ENCODE measurements around the gene CCDC33.

CCDC33 gene

DNA sequence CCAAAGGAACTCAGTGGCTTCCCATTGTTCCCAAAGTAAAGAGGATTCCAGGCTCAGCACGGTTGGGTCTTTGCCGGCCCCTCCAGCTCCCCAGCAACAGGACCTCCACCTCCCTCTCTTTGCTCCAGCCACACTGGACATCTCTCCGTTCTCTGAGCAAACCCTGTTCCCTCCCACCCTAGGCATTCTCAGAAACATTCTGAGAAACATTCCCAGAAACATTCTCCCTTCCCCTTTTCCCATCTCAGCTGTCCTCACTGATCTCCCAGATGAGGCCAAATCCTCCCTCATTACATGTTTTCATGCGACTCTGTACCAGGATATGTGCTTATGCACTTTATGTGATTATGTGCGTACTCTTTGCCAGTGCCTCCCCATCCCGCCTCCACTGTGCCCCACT, 14.1 kb downstream of the CCDC33 start:
- 87% methylated on average over 6 of the region's 6 CpGs for WGBS
- Histone ChIP-seq H3K23ac (ENCODE audit: low read length in 2 of 2) (no peak overlapping the region), H3K4me1 (ENCODE audit: control insufficient read depth, insufficient read depth, low read depth, low read length) (peaks cover 10% of the 10 kb centered on the region), H3K4me3 (ENCODE audit: insufficient read depth in 1 of 2, low read depth in 1 of 2, low read length in 2 of 2) (no peak overlapping the region), H3K79me1 (replicated peaks; ENCODE audit: low read length, poor library complexity, severe bottlenecking) (no peaks in the 10 kb centered on the region), H4K8ac (ENCODE audit: low read length) (no peak overlapping the region), H3K9ac (ENCODE audit: low read length) (no peak overlapping the region), H3K27me3 (ENCODE audit: control insufficient read depth in 1 of 2, insufficient read depth in 1 of 2, low read length in 2 of 2) (peaks cover 26 to 40% of the 10 kb centered on the region in 2 experiments), H3K14ac (ENCODE audit: low read length in 2 of 2) (no peak overlapping the region), H2BK5ac (ENCODE audit: low read depth, low read length, poor library complexity, severe bottlenecking) (no peak overlapping the region), H3K27ac (ENCODE audit: low read length, poor library complexity, severe bottlenecking) (no peak overlapping the region), H2BK15ac (ENCODE audit: low read depth, poor library complexity, severe bottlenecking) (no peak overlapping the region), H3K9me3 (ENCODE audit: control insufficient read depth, low read length) (no peaks in the 10 kb centered on the region), H4K91ac (ENCODE audit: low read length) (no peak overlapping the region), H2AFZ (ENCODE audit: low read depth, low read length) (no peak overlapping the region), H2AK5ac (ENCODE audit: low read length, severe bottlenecking) (no peak overlapping the region), H3K4ac (ENCODE audit: low read depth in 1 of 2, low read length in 2 of 2) (no peak overlapping the region), H3K4me2 (ENCODE audit: low read length, poor library complexity, severe bottlenecking) (no peak overlapping the region), H2BK120ac (ENCODE audit: low read depth, low read length) (no peak overlapping the region), H2BK12ac (ENCODE audit: low read length in 2 of 2) (no peak overlapping the region), H3K18ac (ENCODE audit: low read depth in 1 of 2, low read length in 2 of 2) (no peak overlapping the region), H3K36me3 (ENCODE audit: control insufficient read depth in 1 of 2, insufficient read depth in 2 of 2, low read depth in 1 of 2, low read length in 2 of 2) (no peaks in the 10 kb centered on the region)
- DNase-seq = no peak

DNA sequence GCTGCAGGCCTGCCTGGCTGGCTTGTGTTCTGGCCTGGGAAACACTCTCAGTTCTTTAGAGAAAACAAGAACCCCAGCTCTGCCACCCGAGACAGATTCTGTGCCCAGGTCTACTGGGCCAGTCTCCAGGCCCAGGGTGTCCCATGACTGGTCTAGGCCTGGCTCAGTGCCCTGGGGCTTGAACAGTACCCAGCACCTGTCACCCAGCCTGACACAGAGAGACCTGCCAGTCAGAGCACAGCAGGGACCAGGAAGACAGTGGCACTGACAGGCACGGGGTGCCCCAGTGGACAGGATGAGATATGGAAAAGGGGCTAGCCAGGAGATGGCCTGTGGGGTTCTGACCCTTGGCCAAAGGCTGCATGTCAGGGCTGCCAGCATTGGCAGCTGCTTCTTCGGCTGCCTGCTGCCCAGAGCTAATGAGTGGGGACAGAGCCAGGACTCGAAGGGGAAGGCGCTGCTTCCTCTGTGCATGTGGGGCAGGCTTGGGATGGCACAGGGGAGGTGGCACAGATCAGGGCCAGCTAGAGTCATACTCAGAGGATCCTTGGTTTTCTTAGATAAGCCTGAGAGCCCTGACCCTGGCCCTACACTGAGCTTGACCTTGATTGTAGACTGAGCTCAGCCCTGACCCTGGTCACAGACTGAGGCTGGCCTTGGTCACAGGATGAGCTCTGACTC, 15.1 kb downstream of the CCDC33 start:
- H3K4me1 ChIP-seq (ENCODE audit: control insufficient read depth, insufficient read depth, low read depth, low read length) = peaks cover 5% of the 10 kb centered on the region

DNA sequence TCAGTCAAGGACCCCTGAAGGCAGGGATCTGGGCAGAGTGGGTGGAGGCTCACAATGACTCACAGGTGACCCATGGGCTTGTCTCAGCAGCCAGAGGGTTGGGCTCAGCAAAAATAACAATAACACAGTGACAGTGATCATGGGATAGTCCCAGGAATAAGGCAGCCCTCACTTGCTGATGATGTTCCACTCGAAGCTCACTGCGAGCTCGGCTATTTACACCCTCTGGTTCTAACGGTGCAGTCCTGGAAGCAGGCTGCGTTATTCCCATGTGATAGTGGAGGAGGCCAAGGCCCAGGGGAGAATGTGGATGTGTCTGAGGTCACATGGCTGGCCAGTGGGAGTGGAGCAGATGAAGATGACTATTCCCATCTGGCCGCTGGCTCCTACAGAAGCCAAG, 16.2 kb downstream of the CCDC33 start:
- DNase-seq = no peak
- Histone ChIP-seq H3K27ac (ENCODE audit: low read length, poor library complexity, severe bottlenecking) (no peak overlapping the region), H3K27me3 (ENCODE audit: control insufficient read depth in 1 of 2, insufficient read depth in 1 of 2, low read length in 2 of 2) (peaks cover 34 to 48% of the 10 kb centered on the region in 2 experiments), H3K4me3 (ENCODE audit: insufficient read depth in 1 of 2, low read depth in 1 of 2, low read length in 2 of 2) (no peak overlapping the region), H3K4me2 (ENCODE audit: low read length, poor library complexity, severe bottlenecking) (no peak overlapping the region), H3K18ac (ENCODE audit: low read depth in 1 of 2, low read length in 2 of 2) (no peak overlapping the region), H3K14ac (ENCODE audit: low read length in 2 of 2) (no peak overlapping the region), H2BK120ac (ENCODE audit: low read depth, low read length) (no peak overlapping the region), H3K4ac (ENCODE audit: low read depth in 1 of 2, low read length in 2 of 2) (no peak overlapping the region), H4K91ac (ENCODE audit: low read length) (no peak overlapping the region), H2BK5ac (ENCODE audit: low read depth, low read length, poor library complexity, severe bottlenecking) (no peak overlapping the region), H2BK12ac (ENCODE audit: low read length in 2 of 2) (no peak overlapping the region), H4K8ac (ENCODE audit: low read length) (no peak overlapping the region), H2AK5ac (ENCODE audit: low read length, severe bottlenecking) (no peak overlapping the region), H3K9me3 (ENCODE audit: control insufficient read depth, low read length) (no peaks in the 10 kb centered on the region), H2BK15ac (ENCODE audit: low read depth, poor library complexity, severe bottlenecking) (no peak overlapping the region), H2AFZ (ENCODE audit: low read depth, low read length) (no peak overlapping the region), H3K36me3 (ENCODE audit: control insufficient read depth in 1 of 2, insufficient read depth in 2 of 2, low read depth in 1 of 2, low read length in 2 of 2) (no peaks in the 10 kb centered on the region), H3K79me1 (replicated peaks; ENCODE audit: low read length, poor library complexity, severe bottlenecking) (no peaks in the 10 kb centered on the region), H3K23ac (ENCODE audit: low read length in 2 of 2) (no peak overlapping the region), H3K9ac (ENCODE audit: low read length) (no peak overlapping the region), H3K4me1 (ENCODE audit: control insufficient read depth, insufficient read depth, low read depth, low read length) (peaks cover 5% of the 10 kb centered on the region)
- 77% methylated on average over 6 of the region's 6 CpGs for WGBS

More for the DNA sequence above, 15.1 kb downstream of the CCDC33 start:
- no peak for DNase-seq
- Histone ChIP-seq H3K14ac (ENCODE audit: low read length in 2 of 2) (no peak overlapping the region), H3K4ac (ENCODE audit: low read depth in 1 of 2, low read length in 2 of 2) (no peak overlapping the region), H2BK15ac (ENCODE audit: low read depth, poor library complexity, severe bottlenecking) (no peak overlapping the region), H3K4me2 (ENCODE audit: low read length, poor library complexity, severe bottlenecking) (no peak overlapping the region), H3K18ac (ENCODE audit: low read depth in 1 of 2, low read length in 2 of 2) (no peak overlapping the region), H4K91ac (ENCODE audit: low read length) (no peak overlapping the region), H2BK5ac (ENCODE audit: low read depth, low read length, poor library complexity, severe bottlenecking) (no peak overlapping the region), H3K9me3 (ENCODE audit: control insufficient read depth, low read length) (no peaks in the 10 kb centered on the region), H3K9ac (ENCODE audit: low read length) (no peak overlapping the region), H2AFZ (ENCODE audit: low read depth, low read length) (no peak overlapping the region), H2BK12ac (ENCODE audit: low read length in 2 of 2) (no peak overlapping the region), H3K27me3 (ENCODE audit: control insufficient read depth in 1 of 2, insufficient read depth in 1 of 2, low read length in 2 of 2) (peaks cover 28 to 42% of the 10 kb centered on the region in 2 experiments), H3K23ac (ENCODE audit: low read length in 2 of 2) (no peak overlapping the region), H3K79me1 (replicated peaks; ENCODE audit: low read length, poor library complexity, severe bottlenecking) (no peaks in the 10 kb centered on the region), H3K4me3 (ENCODE audit: insufficient read depth in 1 of 2, low read depth in 1 of 2, low read length in 2 of 2) (no peak overlapping the region), H3K36me3 (ENCODE audit: control insufficient read depth in 1 of 2, insufficient read depth in 2 of 2, low read depth in 1 of 2, low read length in 2 of 2) (no peaks in the 10 kb centered on the region), H4K8ac (ENCODE audit: low read length) (no peak overlapping the region), H2AK5ac (ENCODE audit: low read length, severe bottlenecking) (no peak overlapping the region), H2BK120ac (ENCODE audit: low read depth, low read length) (no peak overlapping the region), H3K27ac (ENCODE audit: low read length, poor library complexity, severe bottlenecking) (no peak overlapping the region)
- WGBS = 91% methylated on average over 5 of the region's 5 CpGs

DNA sequence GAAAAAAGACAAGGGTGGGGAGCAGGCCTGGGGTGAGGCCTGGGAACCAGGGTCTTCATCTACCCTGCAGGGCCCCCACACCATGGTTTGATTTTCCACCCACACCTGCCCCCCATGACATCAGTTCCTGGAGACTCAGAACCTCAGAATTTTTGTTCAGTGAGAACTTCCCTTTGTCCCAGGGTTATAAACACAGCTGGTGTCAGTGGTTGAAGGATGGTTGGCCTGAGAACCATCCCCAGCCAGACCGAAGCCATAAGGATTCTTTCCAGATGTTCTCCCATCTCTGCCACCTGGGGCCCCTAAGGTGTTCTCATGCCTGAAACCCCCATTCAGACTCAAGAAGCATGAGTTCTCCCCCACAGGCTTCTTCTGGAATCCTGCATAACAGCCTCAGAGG, 16.6 kb downstream of the CCDC33 start:
- H3K4ac ChIP-seq (ENCODE audit: low read depth in 1 of 2, low read length in 2 of 2) = no peak overlapping the region
- H4K91ac ChIP-seq (ENCODE audit: low read length) = no peak overlapping the region
- H2BK5ac ChIP-seq (ENCODE audit: low read depth, low read length, poor library complexity, severe bottlenecking) = no peak overlapping the region
- H3K27ac ChIP-seq (ENCODE audit: low read length, poor library complexity, severe bottlenecking) = no peak overlapping the region
- no peak overlapping the region for H3K4me3 ChIP-seq (ENCODE audit: insufficient read depth in 1 of 2, low read depth in 1 of 2, low read length in 2 of 2)
- H3K23ac ChIP-seq (ENCODE audit: low read length in 2 of 2) = no peak overlapping the region
- no peak overlapping the region for H2BK120ac ChIP-seq (ENCODE audit: low read depth, low read length)
- H3K79me1 ChIP-seq (replicated peaks; ENCODE audit: low read length, poor library complexity, severe bottlenecking) = no peaks in the 10 kb centered on the region
- H3K27me3 ChIP-seq (ENCODE audit: control insufficient read depth in 1 of 2, insufficient read depth in 1 of 2, low read length in 2 of 2) = peaks cover 39 to 52% of the 10 kb centered on the region in 2 experiments
- H3K9me3 ChIP-seq (ENCODE audit: control insufficient read depth, low read length) = no peaks in the 10 kb centered on the region
- H2BK15ac ChIP-seq (ENCODE audit: low read depth, poor library complexity, severe bottlenecking) = no peak overlapping the region
- H3K18ac ChIP-seq (ENCODE audit: low read depth in 1 of 2, low read length in 2 of 2) = no peak overlapping the region
- no peaks in the 10 kb centered on the region for H3K36me3 ChIP-seq (ENCODE audit: control insufficient read depth in 1 of 2, insufficient read depth in 2 of 2, low read depth in 1 of 2, low read length in 2 of 2)
- no peak overlapping the region for H2AK5ac ChIP-seq (ENCODE audit: low read length, severe bottlenecking)
- WGBS = 57% methylated on average over 1 of the region's 1 CpG
- no peak overlapping the region for H4K8ac ChIP-seq (ENCODE audit: low read length)
- H2AFZ ChIP-seq (ENCODE audit: low read depth, low read length) = no peak overlapping the region
- no peak overlapping the region for H3K4me2 ChIP-seq (ENCODE audit: low read length, poor library complexity, severe bottlenecking)
- DNase-seq = no peak
- peaks cover 5% of the 10 kb centered on the region for H3K4me1 ChIP-seq (ENCODE audit: control insufficient read depth, insufficient read depth, low read depth, low read length)
- H3K9ac ChIP-seq (ENCODE audit: low read length) = no peak overlapping the region
- H3K14ac ChIP-seq (ENCODE audit: low read length in 2 of 2) = no peak overlapping the region
- no peak overlapping the region for H2BK12ac ChIP-seq (ENCODE audit: low read length in 2 of 2)
